Neural crest cell (in vitro differentiated cells): ENCODE measurements around the gene KCNJ11. TPM values are rescaled to one million over a fixed set of nuclear protein-coding genes. Genes with fewer than 3 reads are reported as not detected.

Source experiments
- DNase-seq: peaks from one replicate; pipeline ENCODE4 v3.0.0; 2021; ENCODE audit warnings: low read depth, mixed read lengths, low spot score
- H3K27ac Mint-ChIP-seq: one replicate; pipeline ENCODE4 v1.8.0; 2021; ENCODE audit warnings: mild to moderate bottlenecking, mixed read lengths; ENCODE audit not compliant: unreplicated experiment
- H3K27me3 Mint-ChIP-seq: 2 replicates; pipeline ENCODE4 v1.8.0; 2021; ENCODE audit warnings: low read depth, mild to moderate bottlenecking, mixed read lengths
- H3K36me3 Mint-ChIP-seq: 2 replicates; pipeline ENCODE4 v1.8.0; 2021; ENCODE audit warnings: low read depth, mild to moderate bottlenecking, mixed read lengths
- H3K4me1 Mint-ChIP-seq: 2 replicates; pipeline ENCODE4 v1.8.0; 2021; ENCODE audit warnings: mixed read lengths
- H3K4me3 Mint-ChIP-seq: one replicate; pipeline ENCODE4 v1.8.0; 2021; ENCODE audit warnings: mild to moderate bottlenecking, mixed read lengths
- H3K9me3 Mint-ChIP-seq: 2 replicates; pipeline ENCODE4 v1.8.0; 2021; ENCODE audit warnings: mixed read lengths
- total RNA-seq: library from RNA; stranded (reverse); gene quantifications from 2 replicates; pipeline ENCODE4 v1.2.1, GENCODE V29; 2021
- TF ChIP-seq, protein P1 (sequence below): fragments of 200-600 bp; sonication (generic); conservative IDR thresholded peaks from 2 replicates; pipeline ENCODE4 v1.5.0; 2021; ENCODE audit warnings: antibody characterized with exemption, mild to moderate bottlenecking

KCNJ11 gene
- total RNA-seq, 1 donor from 2014 or later, result 2.3 TPM

DNA sequence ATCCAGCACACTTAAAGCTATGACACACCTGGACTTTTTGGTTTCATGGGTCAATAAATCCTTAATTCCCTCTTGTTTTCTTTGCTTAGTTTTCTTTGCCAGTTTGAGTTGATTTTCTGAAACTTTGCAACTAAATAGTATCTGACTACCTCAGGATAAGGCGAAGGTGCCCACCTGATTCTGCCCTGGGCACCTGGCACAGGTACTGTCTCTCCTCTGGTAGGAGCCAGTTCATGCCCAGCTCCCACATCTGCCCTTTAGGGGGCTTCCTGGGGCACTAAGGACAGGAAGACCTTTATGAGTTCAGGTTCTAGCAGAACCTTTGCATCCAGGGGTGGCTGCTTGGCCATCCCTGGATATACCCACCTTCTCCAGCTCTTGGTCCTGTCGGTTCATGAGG, 19.6 kb upstream of the KCNJ11 start:
- no peaks in the 10 kb centered on the region for H3K9me3 Mint-ChIP-seq
- no peak overlapping the region for H3K27ac Mint-ChIP-seq
- H3K36me3 Mint-ChIP-seq, result no peaks in the 10 kb centered on the region
- peaks cover 15% of the 10 kb centered on the region for H3K4me1 Mint-ChIP-seq
- TF ChIP-seq, protein P1, sequence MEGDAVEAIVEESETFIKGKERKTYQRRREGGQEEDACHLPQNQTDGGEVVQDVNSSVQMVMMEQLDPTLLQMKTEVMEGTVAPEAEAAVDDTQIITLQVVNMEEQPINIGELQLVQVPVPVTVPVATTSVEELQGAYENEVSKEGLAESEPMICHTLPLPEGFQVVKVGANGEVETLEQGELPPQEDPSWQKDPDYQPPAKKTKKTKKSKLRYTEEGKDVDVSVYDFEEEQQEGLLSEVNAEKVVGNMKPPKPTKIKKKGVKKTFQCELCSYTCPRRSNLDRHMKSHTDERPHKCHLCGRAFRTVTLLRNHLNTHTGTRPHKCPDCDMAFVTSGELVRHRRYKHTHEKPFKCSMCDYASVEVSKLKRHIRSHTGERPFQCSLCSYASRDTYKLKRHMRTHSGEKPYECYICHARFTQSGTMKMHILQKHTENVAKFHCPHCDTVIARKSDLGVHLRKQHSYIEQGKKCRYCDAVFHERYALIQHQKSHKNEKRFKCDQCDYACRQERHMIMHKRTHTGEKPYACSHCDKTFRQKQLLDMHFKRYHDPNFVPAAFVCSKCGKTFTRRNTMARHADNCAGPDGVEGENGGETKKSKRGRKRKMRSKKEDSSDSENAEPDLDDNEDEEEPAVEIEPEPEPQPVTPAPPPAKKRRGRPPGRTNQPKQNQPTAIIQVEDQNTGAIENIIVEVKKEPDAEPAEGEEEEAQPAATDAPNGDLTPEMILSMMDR, result no peak
- H3K4me3 Mint-ChIP-seq, result no peak overlapping the region
- H3K27me3 Mint-ChIP-seq, result no peaks in the 10 kb centered on the region
- no peak for DNase-seq

DNA sequence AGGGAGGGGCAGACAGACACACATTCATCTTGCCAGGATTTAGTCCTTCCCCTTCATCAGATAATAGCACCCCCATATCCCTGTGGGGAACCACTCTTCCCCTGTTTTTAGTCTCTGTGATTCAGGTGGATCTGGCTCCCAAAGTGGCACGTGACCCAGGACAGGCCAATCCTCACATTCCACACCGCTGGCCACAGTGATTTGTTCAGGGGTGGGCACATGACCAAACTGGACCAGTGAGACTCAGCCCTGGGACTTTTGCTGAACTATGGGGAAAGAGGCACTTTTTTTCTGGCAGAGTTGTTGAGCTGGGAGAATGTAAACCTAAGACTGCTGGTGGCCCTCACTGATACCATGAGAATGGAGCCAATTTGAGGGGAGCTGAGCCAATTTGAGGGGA, 19.1 kb upstream of the KCNJ11 start:
- no peak overlapping the region for H3K4me3 Mint-ChIP-seq
- no peaks in the 10 kb centered on the region for H3K9me3 Mint-ChIP-seq
- TF ChIP-seq, protein P1, result no peak
- H3K27me3 Mint-ChIP-seq, result no peaks in the 10 kb centered on the region
- no peak overlapping the region for H3K27ac Mint-ChIP-seq
- DNase-seq, result no peak
- H3K4me1 Mint-ChIP-seq, result peaks cover 11% of the 10 kb centered on the region
- H3K36me3 Mint-ChIP-seq, result no peaks in the 10 kb centered on the region

DNA sequence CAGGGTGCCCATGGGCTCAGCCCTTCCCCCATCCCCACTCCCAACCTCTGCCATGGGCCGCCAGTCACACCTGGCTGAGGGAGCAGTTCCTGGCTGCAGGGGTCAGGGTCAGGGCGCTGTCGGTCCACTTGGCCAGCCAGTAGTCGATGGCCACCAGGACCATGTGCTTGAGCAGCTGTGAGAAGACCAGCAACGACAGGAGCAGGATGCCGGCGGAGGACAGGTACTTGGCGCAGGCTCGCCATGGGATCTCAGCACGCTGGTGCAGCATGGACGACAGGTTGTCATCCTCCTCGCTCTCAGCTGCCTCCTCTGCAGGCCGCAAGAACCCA, 18.3 kb upstream of the KCNJ11 start:
- DNase-seq, result no peak
- no peaks in the 10 kb centered on the region for H3K9me3 Mint-ChIP-seq
- no peak overlapping the region for H3K4me3 Mint-ChIP-seq
- H3K4me1 Mint-ChIP-seq, result peaks cover 4% of the 10 kb centered on the region
- no peaks in the 10 kb centered on the region for H3K36me3 Mint-ChIP-seq
- H3K27me3 Mint-ChIP-seq, result no peaks in the 10 kb centered on the region
- H3K27ac Mint-ChIP-seq, result no peak overlapping the region
- TF ChIP-seq, protein P1, result no peak

DNA sequence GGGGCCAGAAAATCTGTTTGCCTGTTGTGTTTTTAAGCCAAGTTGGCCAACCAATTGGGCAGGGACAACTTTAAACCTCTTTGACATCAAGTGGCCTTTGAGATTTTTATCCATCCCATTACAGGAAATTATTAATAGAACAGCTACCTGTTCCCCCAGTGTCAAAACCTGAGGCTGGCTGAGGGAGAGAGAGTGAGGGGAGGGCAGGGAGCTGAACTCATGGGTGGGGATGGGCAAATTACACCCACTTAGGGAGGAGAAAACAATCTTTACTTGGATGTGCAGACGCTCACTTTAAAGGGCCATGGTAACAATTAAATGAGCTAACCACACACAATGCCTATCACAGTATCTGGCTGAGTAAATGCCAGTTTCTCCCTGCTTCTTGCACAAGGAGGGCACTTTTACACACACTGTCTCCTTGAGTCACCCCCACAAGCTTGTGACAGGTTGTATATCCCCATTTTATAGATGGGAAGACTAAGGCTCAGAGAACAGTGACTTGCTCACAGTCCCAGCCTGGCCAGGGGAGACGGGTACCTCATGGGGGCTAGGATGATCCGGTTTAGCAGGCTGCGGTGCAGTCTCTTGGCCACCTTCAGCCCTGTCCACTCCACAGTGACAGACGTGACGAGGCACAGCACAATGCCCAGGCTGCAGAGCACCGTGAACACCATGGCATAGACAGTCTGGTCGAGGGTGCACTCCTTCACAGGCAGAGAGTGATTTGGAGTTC, 17.8 kb upstream of the KCNJ11 start:
- Mint-ChIP-seq H3K9me3 (no peaks in the 10 kb centered on the region), H3K36me3 (no peaks in the 10 kb centered on the region), H3K4me3 (no peak overlapping the region), H3K27me3 (no peaks in the 10 kb centered on the region), H3K4me1 (peaks cover 4% of the 10 kb centered on the region), H3K27ac (peak overlapping the region; percentile 43)
- no peak for DNase-seq
- TF ChIP-seq, protein P1, result no peak

DNA sequence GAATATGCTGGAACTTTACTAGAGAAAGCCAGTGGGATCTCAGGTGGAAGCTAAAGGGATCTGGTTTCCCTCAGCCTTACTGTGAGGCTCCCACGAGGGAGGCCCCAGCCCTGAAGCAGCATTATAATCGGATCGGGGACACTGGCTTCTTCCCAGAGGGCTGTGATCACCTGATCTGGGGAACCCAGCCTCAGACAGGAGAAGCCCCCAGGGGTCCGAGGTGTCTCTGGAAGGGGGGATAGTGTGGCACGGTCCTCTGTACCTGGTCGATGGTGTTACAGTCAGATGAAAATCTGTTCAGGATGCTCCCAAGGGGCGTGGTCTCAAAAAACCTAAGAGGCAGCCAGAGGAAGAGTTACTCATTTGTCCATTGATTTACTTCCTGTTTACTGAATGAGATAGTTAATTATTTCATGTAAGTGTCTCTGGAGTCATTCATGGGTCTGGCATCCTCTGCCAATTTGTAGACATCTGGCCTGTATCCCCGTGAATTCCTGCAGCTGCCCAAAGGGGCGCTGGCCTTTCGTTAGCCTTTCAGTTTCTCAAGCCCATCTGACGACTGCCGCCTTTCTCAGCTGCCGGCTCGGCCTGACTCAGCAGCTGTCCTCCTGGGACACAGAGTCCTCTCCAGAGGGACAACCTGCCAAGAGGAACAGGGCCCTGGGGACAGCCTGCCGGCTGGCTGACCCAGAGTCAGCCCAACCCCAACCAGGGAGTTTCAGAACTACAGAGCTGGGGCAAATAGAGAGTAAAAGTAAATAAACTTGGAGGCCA, 17.0 kb upstream of the KCNJ11 start:
- Mint-ChIP-seq H3K36me3 (no peaks in the 10 kb centered on the region), H3K27me3 (no peaks in the 10 kb centered on the region), H3K9me3 (no peaks in the 10 kb centered on the region), H3K4me3 (no peak overlapping the region), H3K27ac (peak overlapping the region; percentile 93), H3K4me1 (peaks cover 4% of the 10 kb centered on the region)
- DNase-seq, result no peak
- TF ChIP-seq, protein P1, result no peak
